ENCODE measurements around the gene NSMCE4A. TPM values are rescaled to one million over a fixed set of nuclear protein-coding genes. Genes with fewer than 3 reads are reported as not detected.

NSMCE4A gene
- total RNA-seq, 4 donors from 2014 or later = 65.2 to 135 (median 85.1) TPM

- no peaks in the 10 kb centered on the region for H3K36me3 ChIP-seq
- no CpG with 5 or more reads among the region's 8 CpGs for WGBS, 2 donors (ENCODE audit: low coverage in 1 of 2)
- peaks cover 0 to 16% (median 0%) of the 10 kb centered on the region in 3 donors for H3K4me1 ChIP-seq
- TF ChIP-seq POLR2AphosphoS5 (IDR thresholded peaks at IDR 0.05) = no peak
- no peak for TF ChIP-seq EP300 (IDR thresholded peaks at IDR 0.05)
- TF ChIP-seq POLR2A (IDR thresholded peaks at IDR 0.05) = no peak
- no peak for TF ChIP-seq CTCF (IDR thresholded peaks at IDR 0.05)
- no peak for ATAC-seq
- peak overlapping the region in 2 of 4 donors; percentile 41 to 59 for H3K27ac ChIP-seq
- H3K27me3 ChIP-seq = no peaks in the 10 kb centered on the region
- no peak overlapping the region for H3K4me3 ChIP-seq
- no peaks in the 10 kb centered on the region for H3K9me3 ChIP-seq
Measured at GRCh38 chr10:122013311-122013780, 38.3 kb upstream of the NSMCE4A start.

- Histone ChIP-seq H3K4me1 (peaks cover 0 to 12% (median 0%) of the 10 kb centered on the region in 3 donors), H3K36me3 (no peaks in the 10 kb centered on the region), H3K4me3 (no peak overlapping the region), H3K27ac (peak overlapping the region in 2 of 4 donors; percentile 41 to 59), H3K27me3 (no peaks in the 10 kb centered on the region), H3K9me3 (no peaks in the 10 kb centered on the region)
- TF ChIP-seq POLR2AphosphoS5 (IDR thresholded peaks at IDR 0.05) (no peak), CTCF (IDR thresholded peaks at IDR 0.05) (no peak), POLR2A (IDR thresholded peaks at IDR 0.05) (no peak), EP300 (IDR thresholded peaks at IDR 0.05) (no peak)
- ATAC-seq = no peak
- WGBS, 2 donors (ENCODE audit: low coverage in 1 of 2) = 49 to 88% methylated on average over 2 to 4 of the region's 5 CpGs
Measured at GRCh38 chr10:122012731-122013130, 37.7 kb upstream of the NSMCE4A start.

GRCh38 chr10:122010405-122011050 is 35.5 kb upstream of the NSMCE4A start:
- H3K27me3 ChIP-seq = no peaks in the 10 kb centered on the region
- H3K27ac ChIP-seq = no peak overlapping the region
- H3K4me1 ChIP-seq = peaks cover 0 to 12% (median 0%) of the 10 kb centered on the region in 3 donors
- no peak overlapping the region for H3K4me3 ChIP-seq
- no peaks in the 10 kb centered on the region for H3K9me3 ChIP-seq
- 100% methylated on average over 1 of the region's 4 CpGs; no CpG with 5 or more reads in 1 of the 2 donors for WGBS, 2 donors (ENCODE audit: low coverage in 1 of 2)
- ATAC-seq = no peak
- TF ChIP-seq EP300 (IDR thresholded peaks at IDR 0.05) = no peak
- TF ChIP-seq POLR2AphosphoS5 (IDR thresholded peaks at IDR 0.05) = no peak
- TF ChIP-seq CTCF (IDR thresholded peaks at IDR 0.05) = no peak
- no peak for TF ChIP-seq POLR2A (IDR thresholded peaks at IDR 0.05)
- no peaks in the 10 kb centered on the region for H3K36me3 ChIP-seq

- Histone ChIP-seq H3K27me3 (no peaks in the 10 kb centered on the region), H3K27ac (no peak overlapping the region), H3K9me3 (peaks cover 0 to 12% (median 0%) of the 10 kb centered on the region in 3 donors), H3K4me3 (no peak overlapping the region), H3K4me1 (no peaks in the 10 kb centered on the region), H3K36me3 (peaks cover 0 to 6% of the 10 kb centered on the region in 2 donors)
- ATAC-seq = no peak
- TF ChIP-seq EP300 (IDR thresholded peaks at IDR 0.05) = no peak
- no peak for TF ChIP-seq CTCF (IDR thresholded peaks at IDR 0.05)
- WGBS, 2 donors (ENCODE audit: low coverage in 1 of 2) = 73 to 100% methylated on average over 1 to 3 of the region's 3 CpGs
Measured at GRCh38 chr10:122007415-122007814, 32.4 kb upstream of the NSMCE4A start.

GRCh38 chr10:122001698-122002097 is 26.7 kb upstream of the NSMCE4A start:
- Histone ChIP-seq H3K4me3 (no peak overlapping the region), H3K27ac (no peak overlapping the region), H3K4me1 (peaks cover 0 to 14% (median 0%) of the 10 kb centered on the region in 3 donors), H3K27me3 (no peaks in the 10 kb centered on the region), H3K36me3 (peaks cover 0 to 13% of the 10 kb centered on the region in 2 donors), H3K9me3 (peaks cover 0 to 29% (median 0%) of the 10 kb centered on the region in 3 donors)
- ATAC-seq = no peak
- 59 to 78% methylated on average over 1 of the region's 1 CpG for WGBS, 2 donors (ENCODE audit: low coverage in 1 of 2)
- TF ChIP-seq CTCF (IDR thresholded peaks at IDR 0.05) (no peak), EP300 (IDR thresholded peaks at IDR 0.05) (no peak), POLR2AphosphoS5 (IDR thresholded peaks at IDR 0.05) (no peak), POLR2A (IDR thresholded peaks at IDR 0.05) (no peak)
